ENCODE measurements around the gene LCP2.

- no peak for TF ChIP-seq RCOR1 (IDR thresholded peaks at IDR 0.05; ENCODE audit: low read depth, low read length)
- TF ChIP-seq, protein P1, sequence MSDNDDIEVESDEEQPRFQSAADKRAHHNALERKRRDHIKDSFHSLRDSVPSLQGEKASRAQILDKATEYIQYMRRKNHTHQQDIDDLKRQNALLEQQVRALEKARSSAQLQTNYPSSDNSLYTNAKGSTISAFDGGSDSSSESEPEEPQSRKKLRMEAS (IDR thresholded peaks at IDR 0.05), result no peak
- TF ChIP-seq CTCF (IDR thresholded peaks at IDR 0.05), result no peak
- TF ChIP-seq REST (IDR thresholded peaks at IDR 0.05), result no peak
- TF ChIP-seq MAFK (IDR thresholded peaks at IDR 0.05; ENCODE audit: partially characterized antibody), result no peak
- no peak for TF ChIP-seq FOSB (CRISPR knock-in tag; IDR thresholded peaks at IDR 0.05)
Measured at GRCh38 chr5:170315154-170315553, 17.6 kb upstream of the LCP2 start.

All from A549 (cell line).